HEK293 (cell line): Measurements from ENCODE around the gene TSPAN9.

Experiments used
- CTCF ChIA-PET: fragments of 350-600 bp; formaldehyde crosslinking; extraction: SDS; loops from one replicate; lab custom pipeline; 2021; ENCODE audit warnings: antibody characterized with exemption; lab: Yijun Ruan, JAX
- POLR2A ChIA-PET: fragments of 300-600 bp; formaldehyde crosslinking; extraction: SDS; loops from one replicate; lab custom pipeline; 2020; ENCODE audit warnings: antibody characterized with exemption, inconsistent platforms; lab: Yijun Ruan, JAX
- H3K27ac ChIP-seq: fragments of 200-500 bp; sonication (Bioruptor generic); 2 replicates; pipeline ENCODE4 v1.5.1; 2014; ENCODE audit warnings: low read depth, low read length, control low read depth, inconsistent platforms; ENCODE audit errors: extremely low read depth
- H3K36me3 ChIP-seq, 2 experiments: fragments of 200-500 bp in 1 of 2; sonication (Bioruptor generic) in 1 of 2; 1 replicate in 1 of 2; 2 replicates in 1 of 2; pipeline ENCODE4 v1.5.1; 2014 to 2017; ENCODE audit warnings: inconsistent platforms in 2 of 2, low read length in 2 of 2; ENCODE audit not compliant: control insufficient read depth in 2 of 2, insufficient read depth in 1 of 2
- H3K4me1 ChIP-seq: fragments of 200-500 bp; sonication (Bioruptor generic); 2 replicates; pipeline ENCODE4 v1.5.1; 2014; ENCODE audit warnings: mild to moderate bottlenecking, low read length, inconsistent platforms; ENCODE audit not compliant: control insufficient read depth, insufficient read depth
- H3K4me3 ChIP-seq: 2 replicates; pipeline ENCODE4 v1.5.1; 2011; ENCODE audit warnings: low read depth, mild to moderate bottlenecking, control low read depth, low read length, moderate library complexity
- H3K9me3 ChIP-seq: fragments of 200-500 bp; sonication (Bioruptor generic); 2 replicates; pipeline ENCODE4 v1.5.1; 2014; ENCODE audit warnings: low read depth, low read length, inconsistent platforms; ENCODE audit not compliant: control insufficient read depth, insufficient read depth
- EGR2 ChIP-seq: fragments of 450-650 bp; formaldehyde crosslinking; IDR thresholded peaks from 2 replicates; pipeline ENCODE4 v1.5.1; 2016; ENCODE audit warnings: low read depth, missing biosample characterization, missing genetic modification characterization
- GFI1B ChIP-seq: fragments of 450-650 bp; formaldehyde crosslinking; IDR thresholded peaks from 2 replicates; pipeline ENCODE4 v1.5.1; 2016; ENCODE audit warnings: missing biosample characterization, missing genetic modification characterization
- GLI2 ChIP-seq: fragments of 450-650 bp; formaldehyde crosslinking; IDR thresholded peaks from 2 replicates; pipeline ENCODE4; 2017; ENCODE audit warnings: missing biosample characterization, missing genetic modification characterization, low read depth, borderline replicate concordance
- HOXC10 ChIP-seq: sonication (generic); formaldehyde crosslinking; IDR thresholded peaks from 2 replicates; pipeline ENCODE4 v1.8.1; 2023; ENCODE audit warnings: mild to moderate bottlenecking, missing genetic modification reagents
- MZF1 ChIP-seq: fragments of 450-650 bp; formaldehyde crosslinking; IDR thresholded peaks from 2 replicates; pipeline ENCODE4 v1.5.1; 2017; ENCODE audit warnings: missing biosample characterization, missing genetic modification characterization, borderline replicate concordance
- YY1 ChIP-seq: fragments of 450-650 bp; formaldehyde crosslinking; IDR thresholded peaks from 2 replicates; pipeline ENCODE4 v1.5.1; 2018; ENCODE audit warnings: missing biosample characterization, missing genetic modification characterization
- ZBTB21 ChIP-seq: fragments of 450-650 bp; formaldehyde crosslinking; IDR thresholded peaks from 2 replicates; pipeline ENCODE4 v1.5.1; 2017; ENCODE audit warnings: missing biosample characterization, missing genetic modification characterization
- ZFHX2 ChIP-seq: fragments of 450-650 bp; formaldehyde crosslinking; conservative IDR thresholded peaks from 2 replicates; pipeline ENCODE4 v1.5.1; 2016; ENCODE audit warnings: missing biosample characterization, missing genetic modification characterization
- ZFP41 ChIP-seq: fragments of 450-650 bp; formaldehyde crosslinking; IDR thresholded peaks from 2 replicates; pipeline ENCODE4 v1.5.1; 2016; ENCODE audit warnings: missing biosample characterization, missing genetic modification characterization, borderline replicate concordance
- ZNF121 ChIP-seq: fragments of 450-650 bp; formaldehyde crosslinking; IDR thresholded peaks from 2 replicates; pipeline ENCODE4 v1.5.1; 2016; ENCODE audit warnings: missing biosample characterization, missing genetic modification characterization
- ZNF157 ChIP-seq: fragments of 450-650 bp; formaldehyde crosslinking; IDR thresholded peaks from 2 replicates; pipeline ENCODE4 v1.5.1; 2016; ENCODE audit warnings: missing biosample characterization, missing genetic modification characterization
- ZNF169 ChIP-seq: fragments of 450-650 bp; formaldehyde crosslinking; IDR thresholded peaks from 2 replicates; pipeline ENCODE4 v1.5.1; 2016; ENCODE audit warnings: missing biosample characterization, missing genetic modification characterization
- ZNF175 ChIP-seq: fragments of 450-650 bp; formaldehyde crosslinking; IDR thresholded peaks from 2 replicates; pipeline ENCODE4 v1.5.1; 2016; ENCODE audit warnings: missing biosample characterization, missing genetic modification characterization
- ZNF19 ChIP-seq: fragments of 450-650 bp; formaldehyde crosslinking; IDR thresholded peaks from 2 replicates; pipeline ENCODE4; 2016; ENCODE audit warnings: missing biosample characterization, missing genetic modification characterization, low read depth
- ZNF2 ChIP-seq: fragments of 450-650 bp; formaldehyde crosslinking; IDR thresholded peaks from 2 replicates; pipeline ENCODE4 v1.5.1; 2016; ENCODE audit warnings: missing biosample characterization, missing genetic modification characterization
- ZNF341 ChIP-seq: fragments of 450-650 bp; formaldehyde crosslinking; IDR thresholded peaks from 2 replicates; pipeline ENCODE4; 2016; ENCODE audit warnings: low read depth, missing biosample characterization, missing genetic modification characterization
- ZNF366 ChIP-seq: fragments of 450-650 bp; formaldehyde crosslinking; conservative IDR thresholded peaks from 2 replicates; pipeline ENCODE4 v1.5.1; 2016; ENCODE audit warnings: missing biosample characterization, missing genetic modification characterization
- ZNF404 ChIP-seq: fragments of 450-650 bp; formaldehyde crosslinking; IDR thresholded peaks from 2 replicates; pipeline ENCODE4 v1.5.1; 2017; ENCODE audit warnings: missing biosample characterization, missing genetic modification characterization
- ZNF501 ChIP-seq: fragments of 450-650 bp; formaldehyde crosslinking; IDR thresholded peaks from 2 replicates; pipeline ENCODE4 v1.5.1; 2016; ENCODE audit warnings: missing biosample characterization, missing genetic modification characterization
- ZSCAN30 ChIP-seq: fragments of 450-650 bp; IDR thresholded peaks from 2 replicates; pipeline ENCODE4 v1.5.1; 2018; ENCODE audit warnings: missing biosample characterization, mild to moderate bottlenecking, missing genetic modification characterization, moderate library complexity
- TF ChIP-seq, protein P1 (sequence below): fragments of 450-650 bp; IDR thresholded peaks from 2 replicates; pipeline ENCODE4 v1.5.1; 2018; ENCODE audit warnings: missing biosample characterization, mild to moderate bottlenecking, missing genetic modification characterization

The TSPAN9 gene

DNA sequence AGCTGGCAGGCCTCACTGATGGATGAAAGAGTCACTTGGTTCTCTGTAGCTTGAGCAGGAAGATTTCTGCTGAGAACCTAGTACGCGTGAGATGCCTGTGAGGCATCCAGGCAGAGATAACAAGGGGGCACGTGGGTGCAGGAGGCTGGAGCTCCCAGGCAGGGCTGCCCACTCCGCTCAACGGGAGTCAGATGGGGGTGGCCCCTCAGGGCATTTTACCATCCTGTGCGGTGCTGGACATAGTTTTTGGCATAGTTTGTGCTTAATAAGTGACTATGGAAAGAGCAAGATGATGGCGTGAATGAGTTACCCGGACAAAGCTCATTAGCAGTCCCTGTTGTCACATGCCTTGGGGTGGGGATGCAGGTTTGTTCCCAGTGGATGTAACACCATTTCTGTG lies 182.8 kb downstream of the TSPAN9 start:
- no peak overlapping the region for H3K4me3 ChIP-seq
- no peak overlapping the region for H3K27ac ChIP-seq
- CTCF ChIA-PET, result no interaction called here
- H3K4me1 ChIP-seq, result peaks cover 2% of the 10 kb centered on the region; the same call in 1 of the 2 replicates
- TF ChIP-seq ZFHX2 (tag by site-specific recombination), result 0 out of 2 replicates have a peak, but pooled peaks have one; percentile 12
- no peak for TF ChIP-seq ZNF366
- no peak for TF ChIP-seq ZNF175 (tag by site-specific recombination)
- 0 out of 2 replicates have a peak, but pooled peaks have one; percentile 13 for TF ChIP-seq EGR2 (tag by site-specific recombination)
- TF ChIP-seq, all 188 proteins: peak for 2
- H3K36me3 ChIP-seq, result no peaks in the 10 kb centered on the region
- H3K9me3 ChIP-seq, result no peaks in the 10 kb centered on the region
- POLR2A ChIA-PET, result no interaction called here

DNA sequence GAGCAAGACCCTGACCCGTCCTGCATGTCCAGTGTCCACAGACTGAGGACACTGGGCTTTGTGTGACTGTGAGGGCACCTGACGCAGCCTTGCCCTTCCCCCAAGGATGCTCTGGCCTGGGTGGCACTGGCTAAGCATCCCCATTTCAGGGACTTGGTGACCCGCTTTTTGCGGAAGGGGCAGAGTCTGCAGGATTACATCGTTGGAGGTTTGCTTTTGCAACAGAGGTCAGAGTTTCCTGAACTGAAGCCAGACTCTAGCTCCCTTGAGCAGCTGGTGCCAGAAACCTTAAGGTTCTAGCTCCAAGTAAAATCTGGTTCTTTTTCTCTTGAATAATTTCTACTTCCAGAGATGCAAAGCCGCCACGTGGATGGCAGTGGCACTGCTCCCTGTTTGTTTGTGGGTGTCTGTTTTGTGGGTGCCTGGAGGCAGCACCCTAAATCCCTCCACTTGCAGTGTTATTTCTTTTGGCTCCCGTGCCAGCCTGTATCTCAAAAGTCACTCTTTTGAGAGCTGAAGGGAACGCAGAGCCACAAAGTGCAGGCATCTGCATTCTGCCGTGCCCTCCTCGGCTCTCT lies 184.7 kb downstream of the TSPAN9 start:
- Histone ChIP-seq H3K4me3 (no peak overlapping the region), H3K36me3 (no peaks in the 10 kb centered on the region), H3K4me1 (peaks cover 2% of the 10 kb centered on the region; the same call in 1 of the 2 replicates), H3K27ac (no peak overlapping the region), H3K9me3 (no peaks in the 10 kb centered on the region)
- CTCF ChIA-PET, result interaction anchor here (0.9 to 2.4 kb wide), 2 partner anchors 13 to 59 kb away, joined by 3 to 8 read pairs; no protein-coding TSS in a partner anchor
- POLR2A ChIA-PET, result no interaction called here
- no peak for TF ChIP-seq ZBTB21
- TF ChIP-seq ZNF501 (tag by site-specific recombination), result no peak
- TF ChIP-seq MZF1 (tag by site-specific recombination), result no peak
- no peak for TF ChIP-seq ZNF2
- no peak for TF ChIP-seq ZSCAN30 (tag by site-specific recombination)
- TF ChIP-seq, protein P1, sequence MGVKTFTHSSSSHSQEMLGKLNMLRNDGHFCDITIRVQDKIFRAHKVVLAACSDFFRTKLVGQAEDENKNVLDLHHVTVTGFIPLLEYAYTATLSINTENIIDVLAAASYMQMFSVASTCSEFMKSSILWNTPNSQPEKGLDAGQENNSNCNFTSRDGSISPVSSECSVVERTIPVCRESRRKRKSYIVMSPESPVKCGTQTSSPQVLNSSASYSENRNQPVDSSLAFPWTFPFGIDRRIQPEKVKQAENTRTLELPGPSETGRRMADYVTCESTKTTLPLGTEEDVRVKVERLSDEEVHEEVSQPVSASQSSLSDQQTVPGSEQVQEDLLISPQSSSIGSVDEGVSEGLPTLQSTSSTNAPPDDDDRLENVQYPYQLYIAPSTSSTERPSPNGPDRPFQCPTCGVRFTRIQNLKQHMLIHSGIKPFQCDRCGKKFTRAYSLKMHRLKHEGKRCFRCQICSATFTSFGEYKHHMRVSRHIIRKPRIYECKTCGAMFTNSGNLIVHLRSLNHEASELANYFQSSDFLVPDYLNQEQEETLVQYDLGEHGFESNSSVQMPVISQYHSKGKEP (tag by site-specific recombination), result no peak
- no peak for TF ChIP-seq ZNF169
- no peak for TF ChIP-seq ZNF121 (tag by site-specific recombination)
- TF ChIP-seq ZFP41 (tag by site-specific recombination), result no peak
- TF ChIP-seq ZNF19 (tag by site-specific recombination), result no peak
- no peak for TF ChIP-seq ZNF157 (tag by site-specific recombination)
- no peak for TF ChIP-seq YY1 (tag by site-specific recombination)
- TF ChIP-seq GFI1B (tag by site-specific recombination), result no peak
- TF ChIP-seq HOXC10 (CRISPR knock-in tag), result no peak
- no peak for TF ChIP-seq ZNF404 (tag by site-specific recombination)
- TF ChIP-seq GLI2 (tag by site-specific recombination), result no peak

DNA sequence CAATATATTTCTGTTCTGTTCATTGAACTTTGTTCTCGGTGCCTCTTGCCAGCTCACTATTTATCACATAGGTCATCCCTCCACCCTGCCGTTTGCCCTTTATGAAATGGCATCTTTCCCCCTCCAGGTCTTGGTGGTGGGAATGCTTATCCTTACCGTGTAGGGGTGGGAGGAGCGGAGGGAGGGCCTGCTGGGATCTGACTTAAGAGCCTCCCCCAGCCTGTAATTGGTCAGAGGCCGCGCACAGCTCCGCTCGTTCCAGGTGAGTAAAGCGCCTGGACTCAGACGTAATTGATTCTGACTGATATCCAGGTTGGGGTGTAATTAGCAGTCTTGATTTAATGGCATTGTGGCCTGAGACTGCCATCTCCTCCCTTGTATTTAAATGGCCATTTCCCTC lies 185.3 kb downstream of the TSPAN9 start:
- POLR2A ChIA-PET, result no interaction called here
- no peaks in the 10 kb centered on the region for H3K9me3 ChIP-seq
- CTCF ChIA-PET, result interaction anchor here (2.4 kb wide), 1 partner anchor 13 kb away, joined by 8 read pairs; no protein-coding TSS in a partner anchor

More for the DNA sequence above, 185.3 kb downstream of the TSPAN9 start:
- peaks cover 2% of the 10 kb centered on the region; the same call in 1 of the 2 replicates for H3K4me1 ChIP-seq
- TF ChIP-seq ZNF341, result 0 out of 2 replicates have a peak, but pooled peaks have one; percentile 17
- TF ChIP-seq YY1 (tag by site-specific recombination), result no peak
- no peaks in the 10 kb centered on the region for H3K36me3 ChIP-seq
- no peak overlapping the region for H3K4me3 ChIP-seq
- H3K27ac ChIP-seq, result no peak overlapping the region
